Upper lobe of left lung (tissue), 6 donors: ENCODE measurements around the gene HEPACAM2. TPM values are rescaled to one million over a fixed set of nuclear protein-coding genes. Genes with fewer than 3 reads are reported as not detected.

Experiments used
- ATAC-seq, 2 donors: fragments of 200-7000 bp; cut with Tn5 transposase; one replicate each; pipeline ENCODE4 v1.9.1; 2022; ENCODE audit warnings: mild to moderate bottlenecking in 2 of 2, moderate library complexity in 2 of 2; ENCODE audit not compliant: low FRiP score in 2 of 2
- DNase-seq, 2 donors: peaks; one replicate each; pipeline ENCODE4 v3.0.0-alpha.2; 2019 to 2020
- H3K27ac ChIP-seq, 4 donors: fragments of 200-600 bp; sonication (generic); one replicate each; pipeline ENCODE4 v1.5.1; 2016 to 2019
- H3K27me3 ChIP-seq, 4 donors: fragments of 200-600 bp; sonication (generic); one replicate each; pipeline ENCODE4 v1.5.1; 2017 to 2019
- H3K36me3 ChIP-seq, 4 donors: fragments of 200-600 bp; sonication (generic); one replicate each; pipeline ENCODE4 v1.5.1; 2016 to 2019
- H3K4me1 ChIP-seq, 4 donors: fragments of 200-600 bp; sonication (generic); one replicate each; pipeline ENCODE4 v1.5.1; 2018 to 2019
- H3K4me3 ChIP-seq, 4 donors: fragments of 200-600 bp; sonication (generic); one replicate each; pipeline ENCODE4 v1.5.1; 2017 to 2019; ENCODE audit warnings: mild to moderate bottlenecking in 2 of 4, moderate library complexity in 1 of 4
- H3K9me3 ChIP-seq, 4 donors: fragments of 200-600 bp; sonication (generic); one replicate each; pipeline ENCODE4 v1.5.1; 2018 to 2019
- CTCF ChIP-seq, 6 experiments: fragments of 450-650 bp in 4 of 6; fragments of 200-600 bp in 2 of 6; sonication (generic) in 2 of 6; IDR thresholded peaks; one replicate each; pipeline ENCODE4 v1.5.1; 2016 to 2019; ENCODE audit warnings: antibody characterized with exemption in 6 of 6
- EP300 ChIP-seq, 4 donors: sonication (generic); formaldehyde crosslinking; IDR thresholded peaks; one replicate each; pipeline ENCODE4 v1.5.1; 2017; ENCODE audit warnings: antibody characterized with exemption in 4 of 4, control low read depth in 2 of 4
- POLR2A ChIP-seq, 4 donors: fragments of 450-650 bp; IDR thresholded peaks; one replicate each; pipeline ENCODE4 v1.5.1; 2016 to 2017; ENCODE audit warnings: antibody characterized with exemption in 4 of 4, mild to moderate bottlenecking in 2 of 4
- POLR2AphosphoS5 ChIP-seq, 2 donors: sonication (generic); formaldehyde crosslinking; IDR thresholded peaks; one replicate each; pipeline ENCODE4 v1.5.1; 2017; ENCODE audit warnings: antibody characterized with exemption in 2 of 2
- WGBS, 2 donors: methylation state at CpG; one replicate each; pipeline ENCODE4 v1.1.5; 2017 to 2018; 5-methylcytosine and 5-hydroxymethylcytosine counted together
- total RNA-seq, 6 donors: library from RNA; depleted of rRNA in 4 of 6; stranded (reverse); fragments of >200 nt in 4 of 6; gene quantifications; one replicate each; pipeline versions ENCODE4 v1.1.0 to v1.2.1, GENCODE V29; 2016 to 2021
- donor health status: DM: no; HTN: no; CAD: no; lungs with moderate emphysema.
- donor health status: DM: no; HTN: yes; CAD: no; lungs with severe emphysema.

The HEPACAM2 gene
- total RNA-seq, 6 donors from 2014 or later = 0.30 to 7.3 (median 0.30) TPM; not detected in 2

GRCh38 chr7:93147363-93147762 is 78.9 kb downstream of the HEPACAM2 start:
- ATAC-seq = peak; percentile 74 to 85
- WGBS, 2 donors = 0% methylated on average over 3 of the region's 3 CpGs
- peak overlapping the region; percentile 4 to 55 (median 42) for H3K4me3 ChIP-seq

GRCh38 chr7:93146472-93147141 is 79.7 kb downstream of the HEPACAM2 start:
- ATAC-seq = peak in 1 of 2 donors; percentile 37
- H3K27me3 ChIP-seq = no peaks in the 10 kb centered on the region
- peaks cover 7 to 39% (median 21%) of the 10 kb centered on the region in 4 donors for H3K36me3 ChIP-seq
- TF ChIP-seq CTCF (IDR thresholded peaks at IDR 0.05) (no peak), EP300 (IDR thresholded peaks at IDR 0.05) (no peak), POLR2AphosphoS5 (IDR thresholded peaks at IDR 0.05) (no peak), POLR2A (IDR thresholded peaks at IDR 0.05) (no peak)
- peaks cover 20 to 24% (median 22%) of the 10 kb centered on the region in 4 donors for H3K4me1 ChIP-seq
- H3K4me3 ChIP-seq = peak overlapping the region in 3 of 4 donors; percentile 36 to 55 (median 49)
- WGBS, 2 donors = 51 to 55% methylated on average over 5 of the region's 5 CpGs
- no peaks in the 10 kb centered on the region for H3K9me3 ChIP-seq
- H3K27ac ChIP-seq = peak overlapping the region in 3 of 4 donors; percentile 67 to 83 (median 80)
- DNase-seq = peak in 1 of 2 donors; percentile 29

More at GRCh38 chr7:93147363-93147762, 78.9 kb downstream of the HEPACAM2 start:
- H3K9me3 ChIP-seq = no peaks in the 10 kb centered on the region
- TF ChIP-seq POLR2AphosphoS5 (IDR thresholded peaks at IDR 0.05) (peak in 1 of 2 donors; percentile 24), POLR2A (IDR thresholded peaks at IDR 0.05) (no peak), EP300 (IDR thresholded peaks at IDR 0.05) (no peak), CTCF (IDR thresholded peaks at IDR 0.05) (no peak)
- peak in 1 of 2 donors; percentile 55 for DNase-seq
- peaks cover 7 to 31% (median 17%) of the 10 kb centered on the region in 4 donors for H3K36me3 ChIP-seq
- peaks cover 20 to 24% (median 22%) of the 10 kb centered on the region in 4 donors for H3K4me1 ChIP-seq
- H3K27me3 ChIP-seq = no peaks in the 10 kb centered on the region
- peak overlapping the region; percentile 37 to 83 (median 74) for H3K27ac ChIP-seq

- no peaks in the 10 kb centered on the region for H3K27me3 ChIP-seq
- DNase-seq = no peak
- TF ChIP-seq POLR2AphosphoS5 (IDR thresholded peaks at IDR 0.05) (no peak), POLR2A (IDR thresholded peaks at IDR 0.05) (no peak), CTCF (IDR thresholded peaks at IDR 0.05) (no peak), EP300 (IDR thresholded peaks at IDR 0.05) (no peak)
These were observed 80.2 kb downstream of the HEPACAM2 start for GRCh38 chr7:93146036-93146435.

GRCh38 chr7:93145354-93145753 is 80.9 kb downstream of the HEPACAM2 start:
- H3K4me3 ChIP-seq = peak overlapping the region in 1 of 4 donors; percentile 55
- ATAC-seq = peak in 1 of 2 donors; percentile 63
- H3K27ac ChIP-seq = peak overlapping the region in 3 of 4 donors; percentile 7 to 83 (median 13)
- H3K36me3 ChIP-seq = peaks cover 7 to 51% (median 28%) of the 10 kb centered on the region in 4 donors
- TF ChIP-seq POLR2A (IDR thresholded peaks at IDR 0.05) (no peak), CTCF (IDR thresholded peaks at IDR 0.05) (no peak), POLR2AphosphoS5 (IDR thresholded peaks at IDR 0.05) (no peak)
- H3K4me1 ChIP-seq = peaks cover 18 to 24% (median 21%) of the 10 kb centered on the region in 4 donors
- 47 to 55% methylated on average over 3 of the region's 3 CpGs for WGBS, 2 donors
- H3K9me3 ChIP-seq = no peaks in the 10 kb centered on the region
- H3K27me3 ChIP-seq = no peaks in the 10 kb centered on the region
- DNase-seq = no peak

More at GRCh38 chr7:93146036-93146435, 80.2 kb downstream of the HEPACAM2 start:
- Histone ChIP-seq H3K27ac (peak overlapping the region; percentile 13 to 83 (median 48)), H3K9me3 (no peaks in the 10 kb centered on the region), H3K4me3 (peak overlapping the region in 2 of 4 donors; percentile 49 to 55), H3K4me1 (peaks cover 20 to 24% (median 22%) of the 10 kb centered on the region in 4 donors), H3K36me3 (peaks cover 7 to 44% (median 22%) of the 10 kb centered on the region in 4 donors)
- 19 to 21% methylated on average over 1 of the region's 1 CpG for whole genome bisulfite sequencing, 2 donors
- no peak for ATAC-seq
